Measurements from ENCODE around the gene CEP112.

DNA sequence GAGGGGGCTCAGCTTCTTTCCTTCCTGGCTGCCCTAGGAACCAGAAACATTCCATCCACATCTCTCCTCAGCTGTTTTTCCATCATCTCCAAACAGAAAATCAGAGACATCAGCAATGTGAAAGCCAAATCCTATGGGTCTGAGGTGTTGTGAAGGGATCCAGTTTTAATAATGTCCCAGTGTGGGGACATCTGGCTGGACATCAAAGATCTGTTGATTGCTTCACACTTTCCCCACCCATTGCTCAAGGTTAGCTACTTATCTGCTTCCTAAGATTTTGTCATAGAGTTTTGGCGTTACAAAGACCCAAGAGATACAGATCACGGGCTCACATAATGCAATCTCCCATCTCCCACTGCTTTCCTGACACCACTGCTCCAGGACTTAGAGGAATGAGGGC is 582.6 kb downstream of the CEP112 start:
- no peak for TF ChIP-seq CTCF (IDR thresholded peaks at IDR 0.05)
- no peak for TF ChIP-seq POLR2A (IDR thresholded peaks at IDR 0.05)

All from testis (tissue), 2 donors.